Measurements from ENCODE around the gene ABCC3.

Gene ABCC3

DNA sequence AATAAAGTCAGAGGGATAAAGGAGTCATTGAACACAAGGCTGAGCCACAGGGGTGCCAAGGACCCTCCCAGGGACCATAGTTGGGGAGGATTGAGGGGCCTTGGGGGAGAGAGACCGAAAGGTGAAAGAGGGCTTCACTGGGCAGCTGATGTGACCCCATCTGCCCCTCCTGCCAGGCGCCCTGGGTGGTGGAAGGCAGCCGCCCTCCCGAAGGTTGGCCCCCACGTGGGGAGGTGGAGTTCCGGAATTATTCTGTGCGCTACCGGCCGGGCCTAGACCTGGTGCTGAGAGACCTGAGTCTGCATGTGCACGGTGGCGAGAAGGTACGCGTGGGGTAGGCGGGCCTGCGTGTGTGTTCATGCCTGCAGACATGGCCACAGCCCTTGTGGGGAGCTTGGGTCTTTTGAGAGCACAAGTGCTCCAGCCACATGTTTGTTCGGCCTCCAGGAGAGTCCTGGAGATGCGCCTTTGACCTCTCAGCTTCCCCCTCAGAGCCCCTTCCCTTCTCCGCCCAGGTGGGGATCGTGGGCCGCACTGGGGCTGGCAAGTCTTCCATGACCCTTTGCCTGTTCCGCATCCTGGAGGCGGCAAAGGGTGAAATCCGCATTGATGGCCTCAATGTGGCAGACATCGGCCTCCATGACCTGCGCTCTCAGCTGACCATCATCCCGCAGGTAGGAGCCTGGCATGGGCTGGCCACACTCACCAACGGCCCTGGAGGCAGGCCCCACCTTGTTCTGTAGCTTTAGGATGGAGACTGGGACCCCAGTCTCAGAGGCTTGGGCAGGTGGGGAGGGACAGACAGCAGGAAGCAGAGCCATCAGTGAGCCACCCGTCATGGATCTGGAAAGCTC lies 49.0 kb downstream of the ABCC3 start:
- no peak for DNase-seq

DNA sequence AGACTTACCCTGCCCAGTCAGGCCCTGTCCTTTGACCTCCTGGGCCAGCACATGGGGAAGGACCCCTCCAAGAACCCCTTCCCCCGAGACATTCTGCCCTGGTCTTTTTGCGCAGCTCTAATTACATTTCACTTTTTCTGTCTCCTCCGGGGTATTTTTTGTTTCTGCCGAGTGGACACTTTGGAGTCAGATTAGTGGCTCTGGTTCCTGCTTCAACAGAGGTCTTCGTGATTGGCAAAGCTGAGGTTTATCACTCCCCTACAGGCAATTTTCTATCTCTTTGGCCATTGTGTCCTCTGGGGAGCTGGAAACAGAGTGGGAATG lies 49.6 kb downstream of the ABCC3 start:
- DNase-seq: no peak

DNA sequence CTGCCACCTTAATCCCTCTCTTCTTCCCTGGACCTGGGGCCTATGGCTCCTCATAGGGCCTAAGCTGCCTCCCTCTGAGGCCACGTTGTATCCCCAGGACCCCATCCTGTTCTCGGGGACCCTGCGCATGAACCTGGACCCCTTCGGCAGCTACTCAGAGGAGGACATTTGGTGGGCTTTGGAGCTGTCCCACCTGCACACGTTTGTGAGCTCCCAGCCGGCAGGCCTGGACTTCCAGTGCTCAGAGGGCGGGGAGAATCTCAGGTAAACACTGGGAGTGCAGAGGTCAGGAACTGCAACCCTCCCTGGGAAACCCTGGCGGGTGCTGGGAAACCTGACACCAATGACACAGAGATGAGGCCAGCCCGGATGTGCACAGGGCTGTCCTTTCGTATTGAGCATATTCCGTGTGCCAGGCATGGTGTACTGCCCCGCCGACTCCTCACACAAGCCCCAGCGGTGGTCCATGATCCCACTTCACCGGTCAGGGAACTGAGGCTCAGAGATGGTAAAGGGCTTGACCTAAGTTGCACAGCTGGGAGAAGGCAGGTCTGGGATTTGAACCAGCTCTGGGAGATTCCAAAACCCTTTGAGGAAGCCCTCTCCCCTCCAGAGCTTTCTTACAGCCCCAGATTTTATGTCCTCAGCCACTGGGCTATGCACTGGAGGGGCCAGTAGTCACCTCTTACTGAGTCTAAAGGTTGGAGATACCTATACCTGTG lies 50.1 kb downstream of the ABCC3 start:
- DNase-seq: no peak

DNA sequence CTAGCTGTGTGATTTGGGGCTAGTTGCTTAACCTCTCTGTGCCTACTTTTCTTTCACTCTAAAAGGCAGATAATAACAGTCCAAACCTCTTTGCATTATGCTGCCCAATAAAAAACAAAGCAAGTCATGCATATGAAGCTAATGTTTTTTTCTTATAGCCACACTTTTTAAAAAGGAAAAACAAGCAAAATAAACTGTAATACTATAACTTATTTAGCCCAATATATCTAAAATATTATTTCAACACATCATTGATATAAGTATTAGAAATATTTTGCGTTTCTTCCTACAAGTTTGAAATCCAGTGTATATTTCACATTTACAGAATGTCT lies 50.6 kb downstream of the ABCC3 start:
- DNase-seq: no peak

DNA sequence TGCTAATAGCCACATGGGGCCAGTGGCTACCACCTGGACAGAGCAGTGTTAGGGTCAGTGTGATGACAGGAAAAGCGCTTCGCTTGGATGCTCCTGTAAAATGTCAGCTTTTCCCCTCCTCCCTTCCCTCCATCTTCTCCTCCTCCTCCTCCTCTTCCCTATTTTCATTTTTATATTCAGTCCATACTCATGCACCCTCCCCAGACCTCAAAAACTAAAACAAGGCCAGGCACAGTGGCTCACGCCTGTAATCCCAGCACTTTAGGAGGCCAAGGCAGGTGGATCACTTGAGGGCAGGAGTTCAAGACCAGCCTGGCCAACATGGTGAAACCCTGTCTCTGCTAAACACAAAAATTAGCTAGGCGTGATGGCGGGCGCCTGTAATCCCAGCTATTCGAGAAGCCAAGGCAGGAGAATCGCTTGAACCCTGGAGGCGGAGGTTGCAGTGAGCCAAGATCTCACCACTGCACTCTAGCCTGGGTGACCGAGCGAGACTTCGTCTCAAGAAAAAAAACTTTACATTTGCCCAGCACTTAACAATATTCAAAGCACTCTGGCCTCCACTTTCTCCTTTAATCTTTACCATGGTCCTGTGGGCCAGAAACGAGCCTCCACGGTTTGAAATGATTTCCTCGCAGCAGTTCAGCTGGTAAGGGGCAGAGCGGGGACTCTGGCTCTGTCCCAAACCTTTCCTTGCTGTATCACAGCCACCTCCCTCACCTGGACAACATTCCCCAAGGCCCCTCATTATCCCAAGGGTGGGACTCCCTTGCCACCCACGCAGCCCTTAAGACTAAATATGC lies 51.2 kb downstream of the ABCC3 start:
- DNase-seq: no peak

GRCh38 chr17:50686494-50687199 lies 52.0 kb downstream of the ABCC3 start:
- DNase-seq: peak in 1 of 56 donors; percentile 26

GRCh38 chr17:50687200-50688066 lies 52.8 kb downstream of the ABCC3 start:
- DNase-seq: no peak

GRCh38 chr17:50688245-50688644 lies 53.6 kb downstream of the ABCC3 start:
- no peak for DNase-seq

DNA sequence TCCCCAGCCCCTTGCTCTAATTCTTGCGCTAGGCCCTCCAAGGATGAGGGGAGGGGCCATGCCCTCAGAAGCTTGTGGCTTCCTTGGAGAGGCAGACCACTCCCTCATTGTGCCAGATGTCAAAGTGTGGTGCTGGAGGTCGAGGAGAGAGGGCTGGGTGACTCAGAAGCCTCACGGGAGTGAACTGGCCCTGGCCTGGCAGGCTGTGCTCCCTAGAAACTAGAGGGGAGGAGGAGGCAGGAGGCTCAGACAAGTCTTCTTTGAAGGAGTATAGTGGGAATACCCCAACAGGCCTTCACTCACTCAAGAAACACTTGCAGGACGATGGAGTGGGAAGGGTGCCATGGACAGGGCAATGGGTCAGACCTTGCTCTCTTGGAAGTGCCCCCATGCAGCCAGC lies 54.6 kb downstream of the ABCC3 start:
- DNase-seq: no peak

GRCh38 chr17:50689956-50690886 lies 55.5 kb downstream of the ABCC3 start:
- peak in 46 of 56 donors; percentile 6 to 79 (median 35) for DNase-seq

DNA sequence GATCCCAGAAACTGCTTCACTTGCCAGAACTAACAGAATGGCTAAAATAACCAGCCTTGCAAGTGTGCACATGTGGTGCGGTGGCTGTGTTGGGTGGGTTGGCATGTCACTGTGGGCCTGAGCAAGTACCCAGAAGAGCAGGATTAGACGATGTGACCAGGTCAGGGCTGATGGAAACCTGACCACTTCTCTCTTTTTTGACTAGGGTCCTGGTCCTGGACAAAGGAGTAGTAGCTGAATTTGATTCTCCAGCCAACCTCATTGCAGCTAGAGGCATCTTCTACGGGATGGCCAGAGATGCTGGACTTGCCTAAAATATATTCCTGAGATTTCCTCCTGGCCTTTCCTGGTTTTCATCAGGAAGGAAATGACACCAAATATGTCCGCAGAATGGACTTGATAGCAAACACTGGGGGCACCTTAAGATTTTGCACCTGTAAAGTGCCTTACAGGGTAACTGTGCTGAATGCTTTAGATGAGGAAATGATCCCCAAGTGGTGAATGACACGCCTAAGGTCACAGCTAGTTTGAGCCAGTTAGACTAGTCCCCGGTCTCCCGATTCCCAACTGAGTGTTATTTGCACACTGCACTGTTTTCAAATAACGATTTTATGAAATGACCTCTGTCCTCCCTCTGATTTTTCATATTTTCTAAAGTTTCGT lies 56.3 kb downstream of the ABCC3 start:
- DNase-seq: peak in 1 of 56 donors; percentile 42

DNA sequence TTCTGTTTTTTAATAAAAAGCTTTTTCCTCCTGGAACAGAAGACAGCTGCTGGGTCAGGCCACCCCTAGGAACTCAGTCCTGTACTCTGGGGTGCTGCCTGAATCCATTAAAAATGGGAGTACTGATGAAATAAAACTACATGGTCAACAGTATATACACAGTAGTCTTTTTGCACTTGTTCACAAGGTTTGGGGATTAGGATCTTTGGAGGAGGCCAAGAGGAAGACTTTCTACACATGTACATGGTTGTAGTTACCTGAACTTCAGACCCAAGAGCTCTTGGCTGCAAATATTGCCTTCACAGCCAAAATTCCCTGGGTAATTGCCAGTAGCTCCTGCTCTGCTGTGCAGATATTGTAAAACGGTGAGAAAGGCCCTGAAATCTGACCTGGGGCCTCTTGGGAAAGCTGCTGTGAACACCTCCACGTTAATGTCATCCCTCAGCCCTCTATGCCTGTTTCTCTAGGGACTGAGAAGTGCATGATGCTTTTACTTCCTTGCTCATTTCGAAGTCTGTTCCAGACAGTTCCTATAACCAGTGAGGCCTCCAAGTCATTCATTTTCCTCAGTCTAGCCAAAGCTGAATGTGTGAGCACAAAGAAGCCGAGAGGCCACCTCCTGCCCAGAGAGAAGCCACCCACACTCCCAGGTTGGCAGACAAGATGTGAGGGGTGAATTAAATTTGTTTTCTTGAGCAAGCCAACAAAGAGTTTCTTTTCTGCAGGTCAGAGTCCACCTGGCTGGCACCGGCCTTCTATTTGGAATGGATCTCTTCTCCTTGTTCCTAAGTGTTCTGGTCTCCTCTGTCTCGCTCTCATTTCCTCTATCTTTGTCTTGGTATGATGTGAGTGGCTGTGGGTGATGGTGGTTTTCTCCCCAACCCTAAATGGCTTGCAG lies 57.1 kb downstream of the ABCC3 start:
- no peak for DNase-seq

DNA sequence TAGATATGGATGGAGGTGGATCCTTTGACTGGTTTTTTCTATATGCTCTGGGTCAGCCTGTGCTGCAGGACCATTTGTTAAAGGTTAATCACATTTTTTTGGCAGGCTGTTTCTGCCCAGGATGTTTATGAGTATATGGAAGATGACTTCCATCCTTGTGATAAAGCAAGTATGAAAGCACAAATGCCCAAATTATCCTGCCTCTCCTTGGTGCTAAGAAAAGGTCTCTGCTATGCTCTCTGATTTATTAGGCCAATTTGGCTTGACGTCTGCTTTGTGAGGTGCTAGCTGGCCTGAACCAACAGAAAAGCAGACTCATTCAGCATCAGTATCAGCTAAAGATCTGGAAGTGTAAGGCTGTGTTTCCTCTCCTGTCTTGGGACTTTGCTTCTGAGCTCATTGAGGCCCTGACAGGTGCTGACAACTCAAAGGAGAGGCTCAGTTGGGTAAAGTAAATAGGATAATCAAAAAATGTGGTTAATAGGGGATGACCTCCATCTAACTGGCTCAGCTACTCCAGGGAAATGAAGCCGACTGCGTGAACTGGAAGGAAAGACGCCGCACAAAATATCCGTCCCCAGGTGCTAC lies 57.9 kb downstream of the ABCC3 start:
- no peak for DNase-seq

GRCh38 chr17:50693036-50693682 lies 58.5 kb downstream of the ABCC3 start:
- DNase-seq: no peak

DNA sequence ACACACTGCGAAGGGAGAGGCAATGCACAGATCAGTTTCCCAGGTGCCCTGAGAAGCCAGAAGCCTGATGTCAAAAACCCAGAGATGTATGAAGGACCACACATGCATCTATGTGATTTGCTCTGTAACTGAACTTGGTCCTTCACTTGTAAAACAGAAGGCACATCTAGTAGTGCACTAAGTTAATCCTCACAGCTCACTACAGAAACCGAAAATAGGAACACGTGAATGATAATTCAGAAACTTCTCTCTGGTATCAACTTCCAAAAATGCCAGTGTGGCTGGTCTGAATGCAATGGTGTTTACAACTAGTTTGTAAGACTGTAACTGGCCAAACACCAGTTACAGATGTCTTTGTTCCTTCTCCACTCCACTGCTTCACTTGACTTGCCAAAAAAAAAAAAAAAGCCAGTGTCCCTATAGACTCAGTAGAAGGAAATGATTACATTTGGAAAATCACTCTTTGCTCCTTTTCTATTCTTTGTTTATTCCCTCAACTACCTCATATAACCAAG lies 61.7 kb downstream of the ABCC3 start:
- DNase-seq: no peak

DNA sequence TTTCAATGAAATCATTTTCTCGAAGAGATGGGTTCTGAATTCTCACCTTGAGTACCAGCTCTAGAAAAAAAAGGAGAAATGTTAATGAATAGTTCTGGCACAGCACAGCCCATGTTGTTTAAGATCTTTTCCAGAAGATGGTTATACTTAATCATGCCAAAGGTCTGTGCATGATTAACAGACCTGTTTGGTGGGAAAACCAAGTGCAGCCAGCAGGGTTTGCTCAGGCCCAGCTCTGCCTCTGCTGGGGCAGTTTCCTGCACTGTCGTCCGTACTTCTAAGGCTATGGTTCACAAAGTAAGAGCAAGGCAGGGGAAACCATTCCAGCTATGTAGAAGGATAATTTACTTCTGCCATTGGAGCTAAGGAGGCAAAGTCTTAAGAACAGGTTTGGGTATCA lies 62.4 kb downstream of the ABCC3 start:
- no peak for DNase-seq

Measured in amygdala (tissue), 56 donors.